Measurements from ENCODE around the gene ZNF496.
"Not testable (repeated sequence)": the region's sequence is repeated elsewhere in the genome, so short reads cannot be mapped to it uniquely, and the experiment has no call there.

ZNF496 gene

DNA sequence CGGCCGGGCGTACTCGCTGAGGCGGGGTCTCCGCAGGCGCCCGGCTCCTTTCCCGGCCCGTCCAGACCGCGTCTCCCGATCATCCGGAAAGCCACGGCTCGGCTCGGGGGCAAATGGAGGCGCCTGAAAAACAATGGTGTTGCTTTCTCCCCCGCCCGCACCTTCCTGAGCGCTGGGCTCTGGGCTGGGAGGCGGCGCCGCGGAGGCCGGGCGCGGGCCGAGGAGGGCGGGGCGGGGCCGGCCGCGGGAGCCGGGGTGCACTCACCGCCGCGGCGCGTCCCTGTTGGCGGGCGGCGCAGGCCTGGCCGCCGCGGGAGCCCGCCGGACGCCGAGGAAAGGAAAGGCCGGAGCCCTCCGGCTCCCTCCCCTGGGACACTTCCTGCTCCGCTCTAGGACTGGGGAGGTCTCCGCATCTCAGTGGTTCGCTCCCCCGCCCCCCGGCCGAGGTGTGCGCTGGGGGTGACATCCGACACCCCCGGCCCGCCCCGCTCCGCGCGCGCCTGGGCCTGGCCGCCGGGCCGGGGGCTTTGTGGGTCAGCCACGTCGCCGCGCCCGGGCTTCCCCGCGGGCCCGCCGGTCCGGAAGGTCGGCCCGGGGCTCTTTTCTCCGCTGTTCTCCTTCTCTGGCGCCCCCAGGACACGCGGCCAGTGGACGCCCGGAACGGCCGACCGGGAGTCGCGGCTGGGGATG, at the start of gene ZNF496:
TSS of gene ZNF496 (minus strand) at position 343 of the 690 bp plus-strand sequence. CDS start 2,289 bp downstream, outside the sequence.
- DNase-seq, result peak; percentile 56 to 65

DNA sequence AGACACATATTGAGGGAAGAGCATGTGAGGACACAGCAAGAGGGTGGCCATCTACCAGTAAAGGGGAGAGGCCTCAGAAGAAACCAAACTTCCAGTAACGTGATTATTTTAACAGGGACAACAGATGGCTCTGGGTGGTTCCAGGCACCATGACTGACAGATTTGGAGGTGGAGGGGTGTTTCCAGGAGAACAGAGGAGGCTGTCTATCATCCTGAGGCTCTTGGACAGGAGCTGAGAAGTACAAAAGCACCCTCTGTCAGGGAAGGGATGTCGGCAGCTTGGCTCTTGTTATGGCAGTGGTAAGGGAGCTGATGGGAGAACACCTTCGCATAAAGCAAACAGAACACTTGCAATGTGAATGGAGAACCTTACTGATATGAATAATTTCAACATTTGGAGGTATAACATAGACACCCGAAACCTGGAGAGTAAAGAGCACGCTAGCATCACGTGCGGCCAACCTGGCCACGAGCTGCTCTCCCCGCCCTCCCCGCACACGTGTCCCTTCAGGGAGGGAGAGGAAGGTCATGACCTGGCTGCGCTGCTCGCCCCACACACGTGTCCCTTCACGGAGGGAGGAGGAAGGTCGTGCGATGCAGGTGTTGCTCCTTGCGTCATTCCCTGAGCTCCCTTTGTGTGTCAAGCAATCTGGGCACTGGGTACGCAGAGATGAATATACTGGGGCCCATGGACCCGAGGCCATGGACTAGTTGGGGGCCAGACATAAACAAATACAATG, 46.8 kb upstream of the ZNF496 start:
- DNase-seq, result no peak

DNA sequence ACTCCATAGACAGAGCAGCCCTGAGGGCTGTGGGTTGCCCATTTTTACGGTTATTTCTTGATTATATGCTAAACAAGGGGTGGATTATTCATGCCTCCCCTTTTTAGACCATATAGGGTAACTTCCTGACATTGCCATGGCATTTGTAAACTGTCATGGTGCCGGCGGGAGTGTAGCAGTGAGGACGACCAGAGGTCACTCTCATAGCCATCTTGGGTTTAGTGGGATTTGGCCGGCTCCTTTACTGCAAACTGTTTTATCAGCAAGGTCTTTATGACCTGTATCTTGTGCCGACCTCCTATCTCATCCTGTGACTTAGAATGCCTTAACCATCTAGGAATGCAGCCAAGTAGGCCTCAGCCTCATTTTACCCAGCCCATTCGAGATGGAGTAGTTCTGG, 46.0 kb upstream of the ZNF496 start:
- DNase-seq, result not testable (repeated sequence)

DNA sequence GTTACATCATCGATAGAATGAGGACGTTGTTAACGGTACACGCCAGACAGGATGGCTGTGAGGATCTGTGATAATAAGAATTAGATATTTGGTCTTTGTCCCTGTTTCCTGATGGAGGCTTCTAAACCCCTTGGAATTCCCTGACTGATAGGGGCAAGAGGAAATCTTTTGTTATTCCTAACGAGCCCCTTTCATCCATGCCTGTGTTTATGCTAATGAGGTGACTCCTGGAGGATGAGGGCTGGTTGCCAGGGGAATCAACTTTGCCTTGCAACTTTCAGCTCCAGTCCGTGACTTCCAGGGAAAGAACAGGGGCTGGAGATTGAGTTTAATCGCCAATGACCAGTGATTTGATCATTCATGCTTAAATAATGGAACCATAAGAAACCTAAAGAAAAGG, 45.0 kb upstream of the ZNF496 start:
- no peak for DNase-seq

DNA sequence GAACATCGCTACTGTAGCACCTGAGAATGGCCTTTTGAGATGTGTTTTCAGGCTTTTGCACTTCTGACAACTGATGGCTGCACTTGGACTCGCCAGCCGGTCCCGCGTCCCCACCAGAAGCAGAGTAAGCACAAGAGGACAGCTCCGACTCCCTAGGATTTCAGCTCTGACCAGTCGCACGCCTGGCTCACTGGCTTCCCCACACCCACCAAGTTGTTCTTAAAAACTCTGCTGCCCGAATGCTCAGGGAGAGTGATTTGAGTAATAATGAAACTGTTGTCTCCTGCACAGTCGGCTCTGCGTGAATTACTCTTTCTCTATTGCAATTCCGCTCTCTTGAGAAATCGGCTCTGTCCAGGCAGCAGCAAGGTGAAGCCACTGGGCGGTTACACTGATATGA, 44.1 kb upstream of the ZNF496 start:
- no peak for DNase-seq

DNA sequence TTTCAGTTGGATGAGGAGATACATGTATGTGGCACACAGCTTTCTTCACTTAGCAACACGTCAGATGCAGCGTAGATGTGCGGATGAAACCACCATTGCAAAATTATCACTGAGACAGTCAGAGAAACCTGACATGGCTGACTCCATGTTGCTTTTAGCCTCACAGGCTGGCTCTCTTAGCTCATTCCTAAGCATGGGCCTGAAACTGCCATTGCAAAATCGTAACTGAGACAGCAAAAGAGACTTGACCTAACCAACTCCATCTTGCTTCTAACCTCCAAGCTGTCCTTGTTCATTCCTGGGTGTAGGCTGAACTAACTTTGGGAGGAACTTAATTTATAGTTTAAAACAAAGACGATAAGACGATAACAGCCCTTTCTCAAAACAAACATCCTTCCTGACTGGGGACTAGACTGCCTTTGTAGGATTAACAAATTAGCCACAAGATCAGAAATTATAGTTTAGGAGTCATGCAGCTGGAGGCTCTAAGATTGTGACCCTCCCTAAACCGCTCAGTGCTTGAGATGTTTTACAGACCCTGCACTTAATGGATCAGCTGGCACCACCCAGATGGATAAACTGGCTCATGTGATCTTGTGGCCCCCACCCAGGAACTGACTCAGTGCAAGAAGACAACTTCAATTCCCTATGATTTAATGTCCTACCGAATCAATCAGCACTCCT, 43.1 kb upstream of the ZNF496 start:
- DNase-seq, result not testable (repeated sequence)

DNA sequence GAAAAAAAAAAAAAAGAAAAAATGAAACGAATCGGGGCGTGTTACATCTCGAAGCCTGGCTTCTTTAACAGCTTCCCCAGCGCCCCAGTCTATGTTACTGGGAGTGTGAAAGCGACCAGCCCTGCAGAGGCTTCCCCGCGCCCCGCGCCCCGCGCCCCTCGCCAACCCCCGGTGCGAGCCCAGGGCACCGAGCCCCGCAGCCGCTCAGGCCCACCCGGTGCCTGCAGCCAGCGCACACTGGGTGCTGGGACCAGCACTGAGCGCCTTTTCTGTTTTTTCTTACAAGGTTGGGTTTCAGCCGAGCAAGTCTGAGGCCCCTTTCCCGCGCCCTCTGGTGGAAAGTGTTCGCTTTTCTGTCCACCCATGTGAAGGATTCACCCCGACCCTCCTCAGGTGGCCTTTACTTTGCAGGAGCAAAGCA, 42.1 kb upstream of the ZNF496 start:
- peak; percentile 55 to 60 for DNase-seq

DNA sequence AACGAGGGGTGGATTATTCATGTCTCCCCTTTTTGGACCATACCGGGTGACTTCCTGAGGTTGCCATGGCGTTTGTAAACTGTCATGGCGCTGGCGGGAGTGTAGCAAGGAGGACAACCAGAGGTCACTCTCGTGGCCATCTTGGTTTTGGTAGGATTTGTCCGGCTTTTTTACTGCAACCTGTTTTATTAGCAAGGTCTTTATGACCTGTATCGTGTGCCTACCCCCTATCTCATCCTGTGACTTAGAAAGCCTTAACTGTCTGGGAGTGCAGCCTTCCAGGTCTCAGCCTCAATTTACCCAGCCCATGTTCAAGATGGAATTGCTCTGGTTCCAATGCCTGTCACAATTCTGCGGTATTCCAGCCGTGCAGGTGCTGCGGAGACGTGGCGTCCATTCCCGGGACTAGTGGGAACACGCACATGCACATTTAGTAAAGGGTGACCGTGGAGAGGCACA, 40.2 kb upstream of the ZNF496 start:
- no peak for DNase-seq

DNA sequence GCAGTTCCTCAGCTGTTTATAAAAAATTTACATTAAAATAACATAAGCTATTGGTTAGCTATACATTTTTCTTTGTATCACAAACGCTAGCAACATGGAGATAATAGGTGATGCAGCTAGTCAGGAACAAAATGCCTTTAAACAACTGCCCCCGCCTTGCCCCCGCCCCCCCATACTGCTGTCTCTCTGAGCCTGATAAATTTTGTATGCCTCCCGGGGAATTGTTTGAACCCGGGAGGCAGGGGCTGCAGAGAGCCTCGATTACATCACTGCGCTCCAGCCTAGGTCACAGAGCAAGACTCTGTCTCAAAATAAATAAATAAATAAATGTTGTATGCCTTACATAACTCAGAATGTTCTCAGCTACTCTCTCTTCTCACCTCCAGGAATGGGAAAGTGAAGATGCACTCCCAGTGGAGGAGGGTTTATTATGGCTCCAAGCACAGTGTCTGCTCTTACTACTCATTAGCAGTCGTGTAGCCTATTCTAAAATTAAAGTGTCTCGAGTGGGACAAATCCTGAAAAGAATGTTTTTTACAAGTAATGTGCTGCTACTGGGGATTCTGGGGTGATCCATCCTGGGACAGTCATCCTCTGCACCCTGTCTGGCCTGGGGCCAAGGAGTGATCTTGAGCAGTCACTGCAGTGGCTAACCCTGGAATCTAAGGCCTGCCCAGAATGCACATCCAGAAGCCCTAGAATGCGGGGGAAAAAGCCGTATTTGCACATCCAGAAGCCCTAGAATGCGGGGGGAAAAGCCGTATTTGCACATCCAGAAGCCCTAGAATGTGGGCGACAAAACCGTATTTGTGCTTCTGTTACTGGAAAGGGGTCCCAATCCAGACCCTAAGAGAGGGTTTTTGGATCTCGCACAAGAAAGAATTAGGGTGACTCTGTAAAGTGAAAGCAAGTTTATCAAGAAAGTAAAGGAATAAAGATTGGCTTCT, 39.4 kb upstream of the ZNF496 start:
- DNase-seq, result no peak

DNA sequence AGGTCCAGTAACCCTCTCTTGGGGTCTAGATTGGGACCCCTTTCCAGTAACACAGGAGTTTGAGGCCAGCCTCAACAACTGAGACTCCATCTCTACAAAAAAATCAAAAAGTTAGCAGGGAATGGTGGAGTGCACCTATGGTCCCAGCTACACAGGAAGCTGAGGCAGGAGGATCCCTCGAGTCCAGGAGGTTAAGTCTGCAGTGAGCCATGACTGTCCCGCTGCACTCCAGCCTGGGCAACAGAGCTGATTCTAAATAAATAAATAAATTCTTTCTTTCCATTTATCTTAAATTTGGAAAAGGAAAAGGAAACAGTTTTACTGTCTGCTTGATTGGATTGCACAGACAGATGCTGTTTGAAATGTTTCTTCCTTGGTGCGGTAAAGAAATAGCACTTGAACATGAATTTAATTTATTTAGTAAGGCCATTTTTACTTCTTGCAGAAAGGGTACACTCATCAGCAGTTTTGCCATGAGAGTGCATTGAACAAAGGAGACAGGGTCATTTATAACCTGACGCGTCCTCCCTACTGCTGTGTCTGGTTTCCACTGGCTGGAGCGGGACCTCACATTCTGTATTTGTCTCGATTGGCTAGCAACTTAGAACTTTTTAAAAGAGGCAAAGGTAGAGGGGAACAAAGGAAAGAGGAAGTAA, 37.0 kb upstream of the ZNF496 start:
- DNase-seq, result no peak

DNA sequence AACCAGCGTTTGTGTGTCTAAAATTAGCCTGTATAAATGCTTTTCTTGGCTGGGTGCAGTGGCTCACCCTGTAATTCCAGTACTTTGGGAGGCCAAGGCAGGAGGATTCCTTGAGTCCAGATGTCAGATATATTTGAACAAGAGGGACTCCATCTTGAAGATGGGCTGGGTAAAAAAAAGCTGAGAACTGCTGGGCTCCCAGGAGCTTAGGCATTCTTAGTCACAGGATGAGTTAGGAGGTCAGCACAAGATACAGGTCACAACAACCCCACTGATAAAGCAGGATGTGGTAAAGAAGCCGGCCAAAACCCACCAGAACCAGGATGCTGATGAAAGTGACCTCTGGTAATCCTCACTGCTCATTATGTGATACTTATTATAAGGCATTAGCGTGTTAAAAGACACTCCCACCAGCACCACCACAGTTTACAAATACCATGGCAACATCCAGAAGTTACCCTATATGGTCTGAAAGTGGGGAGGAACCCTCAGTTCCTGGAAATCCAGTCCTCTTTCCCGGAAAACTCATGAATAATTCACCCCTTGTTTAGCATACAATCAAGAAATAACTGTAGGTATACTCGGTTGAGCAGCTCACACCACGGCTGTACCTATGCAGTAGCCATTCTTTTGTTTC, 36.2 kb upstream of the ZNF496 start:
- no peak for DNase-seq

DNA sequence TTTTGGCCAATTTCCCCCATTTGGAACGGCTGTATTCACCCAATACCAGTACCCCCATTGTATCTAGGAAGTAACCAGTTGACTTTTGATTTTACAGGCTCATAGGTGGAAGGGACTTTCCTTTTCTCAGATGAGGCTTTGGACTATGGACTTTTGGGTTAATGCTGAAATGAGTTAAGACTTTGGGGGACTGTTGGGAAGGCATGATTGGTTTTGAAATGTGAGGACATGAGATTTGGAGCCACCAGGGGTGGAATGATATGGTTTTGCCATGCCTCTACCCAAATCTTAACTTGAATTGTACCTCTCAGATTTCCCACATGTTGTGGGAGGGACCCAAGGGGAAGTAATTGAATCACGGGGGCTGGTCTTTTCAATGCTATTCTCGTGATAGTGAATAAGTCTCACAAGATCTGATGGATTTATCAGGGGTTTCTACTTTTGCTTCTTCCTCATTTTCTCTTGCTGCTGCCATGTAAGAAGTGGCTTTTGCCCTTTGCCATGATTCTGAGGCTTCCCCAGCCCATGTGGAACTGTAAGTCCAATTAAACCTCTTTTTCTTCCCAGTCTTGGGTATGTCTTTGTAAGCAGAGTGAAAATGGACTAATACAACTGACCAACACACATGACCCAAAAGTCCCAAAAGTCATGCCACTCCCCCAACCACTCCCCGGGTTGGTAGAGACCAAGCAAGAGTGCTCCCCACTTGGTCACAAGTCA, 35.4 kb upstream of the ZNF496 start:
- no peak for DNase-seq

DNA sequence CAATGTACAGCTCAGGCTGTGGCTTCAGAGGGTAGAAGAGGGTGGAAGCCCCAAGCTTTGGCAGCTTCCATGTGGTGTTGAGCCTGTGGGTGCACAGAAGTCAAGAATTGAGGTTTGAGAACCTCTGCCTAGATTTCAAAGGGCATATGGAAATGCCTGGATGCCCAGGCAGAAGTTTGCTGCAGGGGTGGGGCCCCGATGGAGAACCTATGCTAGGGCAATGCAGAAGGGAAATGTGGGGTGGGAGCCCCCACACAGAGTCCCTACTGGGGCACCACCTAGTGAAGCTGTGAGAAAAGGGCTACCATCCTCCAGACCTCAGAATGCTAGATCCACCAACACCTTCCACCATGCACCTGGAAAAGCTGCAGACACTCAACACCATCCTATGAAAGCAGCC, 34.7 kb upstream of the ZNF496 start:
- not testable (repeated sequence) for DNase-seq

DNA sequence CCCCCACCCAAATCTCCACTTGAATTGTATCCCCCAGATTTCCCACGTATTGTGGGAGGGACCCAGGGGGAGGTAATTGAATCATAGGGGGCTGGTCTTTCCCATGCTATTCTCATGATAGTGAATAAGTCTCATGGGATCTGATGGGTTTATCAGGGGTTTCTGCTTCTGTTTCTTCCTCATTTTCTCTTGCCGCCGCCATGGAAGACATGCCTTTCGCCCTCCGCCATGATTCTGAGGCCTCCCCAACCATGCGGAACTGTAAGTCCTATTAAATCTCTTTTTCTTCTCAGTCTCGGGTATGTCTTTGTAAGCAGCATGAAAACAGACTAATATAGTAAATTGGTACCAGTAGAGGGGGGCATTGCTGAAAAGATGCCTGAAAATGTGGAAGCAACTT, 33.4 kb upstream of the ZNF496 start:
- no peak for DNase-seq

DNA sequence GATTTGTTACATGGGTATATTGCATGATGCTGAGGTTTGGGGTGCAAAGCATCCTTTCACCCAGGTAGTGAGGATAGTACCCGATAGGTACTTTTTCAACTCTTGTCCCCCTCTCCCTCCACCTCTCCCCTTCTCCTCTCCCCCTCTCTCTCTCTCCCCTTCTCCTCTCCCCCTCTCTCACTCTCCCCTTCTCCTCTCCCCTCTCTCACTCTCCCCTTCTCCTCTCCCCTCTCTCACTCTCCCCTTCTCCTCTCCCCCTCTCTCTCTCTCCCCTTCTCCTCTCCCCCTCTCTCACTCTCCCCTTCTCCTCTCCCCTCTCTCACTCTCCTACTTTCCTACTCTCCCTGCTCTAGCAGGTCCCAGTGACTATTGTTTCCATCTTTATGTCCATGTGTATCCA, 31.3 kb upstream of the ZNF496 start:
- DNase-seq, result not testable (repeated sequence)

DNA sequence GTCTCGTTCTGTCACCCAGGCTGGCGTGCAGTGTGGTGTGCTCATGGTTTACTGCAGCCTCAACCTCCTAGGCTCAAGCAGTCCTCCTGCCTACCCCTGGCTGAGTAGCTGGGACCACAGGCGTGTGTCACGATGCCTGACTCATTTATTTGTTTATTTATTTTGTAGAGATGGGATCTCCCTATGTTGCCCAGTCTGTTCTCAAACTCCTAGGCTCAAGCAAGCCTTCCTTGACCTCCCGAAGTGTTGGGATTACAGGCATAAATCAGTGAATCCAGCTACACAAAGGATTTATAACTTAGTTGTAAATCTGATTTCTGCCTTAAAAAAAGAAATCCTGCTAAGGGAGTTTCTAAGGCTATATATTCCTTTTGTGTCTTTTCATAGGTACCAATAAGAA, 30.5 kb upstream of the ZNF496 start:
- no peak for DNase-seq

DNA sequence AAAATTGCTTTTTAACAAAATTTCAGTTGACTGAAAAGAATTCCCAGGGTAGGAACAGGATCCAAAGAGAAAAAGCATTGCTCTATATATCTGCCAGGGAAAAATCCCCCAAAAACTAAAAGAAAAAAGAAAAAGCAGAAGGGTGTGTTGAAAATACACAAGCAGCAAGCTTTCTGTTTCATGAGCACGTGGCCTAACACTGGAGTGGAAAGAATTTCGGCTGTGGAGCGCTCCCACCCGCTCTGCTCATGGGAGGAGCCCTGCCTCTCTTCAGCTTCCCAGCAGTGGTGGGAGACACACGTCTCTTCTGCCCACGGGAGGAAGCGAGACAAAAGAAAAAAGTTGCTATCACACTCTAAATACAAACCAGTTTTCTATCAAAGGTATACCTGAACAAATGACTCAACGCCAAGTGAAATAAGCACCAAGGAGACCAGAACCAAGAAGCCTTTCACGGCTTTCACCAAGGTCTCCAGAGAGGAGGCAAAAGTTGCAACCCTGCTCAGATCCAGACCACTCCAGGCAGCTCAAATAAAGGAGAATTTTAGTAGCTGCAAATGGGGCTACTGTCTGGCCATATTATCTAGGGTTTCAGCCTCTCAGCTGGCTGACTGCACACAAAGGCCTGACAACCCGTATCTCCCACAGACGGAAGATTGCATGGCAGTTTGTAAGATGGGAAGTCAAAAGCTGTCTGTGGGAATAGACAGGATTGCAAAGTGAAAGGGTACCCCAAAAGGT, 29.5 kb upstream of the ZNF496 start:
- peak in 1 of 2 donors; percentile 10 for DNase-seq

DNA sequence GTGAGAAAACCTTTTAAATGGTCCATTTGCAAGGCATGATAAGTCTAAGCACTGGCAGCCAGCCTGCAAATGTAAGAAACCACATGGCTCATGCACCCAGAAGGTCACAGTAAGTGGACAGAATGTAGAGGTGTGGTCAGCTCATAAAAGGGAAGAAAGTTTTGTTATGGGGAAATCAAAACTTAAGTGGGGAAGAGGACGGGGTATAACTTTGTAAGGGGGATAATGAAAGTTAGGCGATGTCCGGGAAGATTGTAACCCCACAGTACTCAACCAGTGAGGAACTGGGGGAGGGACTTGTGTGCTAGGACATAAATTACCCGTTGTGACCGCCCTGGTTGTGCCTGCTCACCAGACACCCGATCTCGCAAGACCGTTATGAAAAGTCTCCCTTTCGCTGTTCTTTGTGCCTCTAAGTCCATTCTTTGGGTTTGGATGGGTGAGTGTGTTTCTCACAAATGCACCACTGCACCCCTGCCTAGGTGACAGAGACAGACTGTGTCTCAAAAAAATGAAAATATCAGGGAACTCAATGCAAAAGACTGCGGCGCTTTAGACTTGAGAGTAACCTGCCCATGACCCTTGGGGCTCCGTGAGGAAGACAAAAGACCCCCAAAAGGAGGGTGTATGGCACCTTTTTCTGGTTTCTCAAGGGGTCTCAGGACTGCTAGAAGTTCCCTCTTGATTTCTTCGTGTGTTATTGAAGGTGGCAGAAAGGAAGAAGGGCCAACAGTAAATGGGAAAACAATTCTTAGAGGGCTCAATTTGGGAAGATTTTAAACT, 28.6 kb upstream of the ZNF496 start:
- DNase-seq, result peak; percentile 28 to 72

DNA sequence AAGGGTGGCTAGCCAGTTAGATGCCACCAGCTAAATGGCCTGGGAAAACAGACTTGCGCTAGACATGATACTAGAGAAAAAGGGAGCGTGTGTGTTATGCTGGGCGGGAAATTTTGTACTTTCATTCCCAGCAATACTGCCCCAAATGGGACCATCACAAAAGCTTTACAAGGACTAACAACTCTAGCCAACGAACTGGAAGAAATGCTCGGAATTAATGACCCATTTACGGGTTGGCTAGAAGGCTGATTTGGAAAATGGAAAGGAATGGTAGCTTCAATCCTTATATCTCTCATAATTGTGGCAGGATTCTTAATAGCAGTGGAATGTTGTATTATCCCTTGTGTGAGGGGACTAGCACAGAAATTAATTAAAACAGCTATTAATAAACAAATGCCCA, 27.9 kb upstream of the ZNF496 start:
- DNase-seq, result no peak
